GM12864 (cell line): ENCODE results near the gene DFFB.

Experiments used
- DNase-seq: peaks from one replicate; pipeline ENCODE4 v3.0.0-alpha.2; 2011; ENCODE audit warnings: low read depth
- H3K4me3 ChIP-seq: 2 replicates; pipeline ENCODE4 v1.5.1; 2011; ENCODE audit warnings: mild to moderate bottlenecking, low read depth, low read length, control low read depth
- TF ChIP-seq, protein P1 (sequence below): IDR thresholded peaks from 2 replicates; pipeline ENCODE4 v1.5.1; 2011; ENCODE audit warnings: low read depth, mild to moderate bottlenecking, moderate library complexity, low read length, control low read depth, inconsistent platforms; ENCODE audit errors: missing control alignments

Gene DFFB

DNA sequence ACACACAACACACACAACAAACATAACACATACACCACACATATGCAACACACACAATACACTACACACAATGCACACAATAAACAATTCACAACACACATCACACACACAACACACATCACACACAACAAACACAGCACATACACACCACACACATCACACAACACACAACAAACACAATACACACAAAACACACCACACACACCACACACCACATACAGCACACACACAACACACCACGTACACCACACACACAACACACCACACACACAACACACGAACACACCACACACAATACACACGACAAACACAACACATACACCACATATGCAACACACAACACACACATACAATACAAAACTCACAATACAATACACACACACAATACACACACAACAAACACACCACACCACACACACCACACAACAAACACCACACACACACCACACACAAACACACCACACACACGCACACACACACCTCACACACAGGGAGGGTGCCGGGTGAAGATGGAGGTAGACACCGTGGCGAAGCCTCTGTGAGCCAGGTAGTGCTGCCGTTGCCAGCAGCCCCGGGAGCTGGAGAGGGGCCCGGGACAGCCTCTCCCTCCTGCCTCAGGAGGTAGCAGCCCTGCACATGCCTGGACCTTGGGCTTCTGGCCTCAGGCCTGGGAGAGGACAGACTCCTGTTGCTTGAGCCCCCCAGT is 73.2 kb downstream of the DFFB start:
- H3K4me3 ChIP-seq, result no peak overlapping the region
- TF ChIP-seq, protein P1, sequence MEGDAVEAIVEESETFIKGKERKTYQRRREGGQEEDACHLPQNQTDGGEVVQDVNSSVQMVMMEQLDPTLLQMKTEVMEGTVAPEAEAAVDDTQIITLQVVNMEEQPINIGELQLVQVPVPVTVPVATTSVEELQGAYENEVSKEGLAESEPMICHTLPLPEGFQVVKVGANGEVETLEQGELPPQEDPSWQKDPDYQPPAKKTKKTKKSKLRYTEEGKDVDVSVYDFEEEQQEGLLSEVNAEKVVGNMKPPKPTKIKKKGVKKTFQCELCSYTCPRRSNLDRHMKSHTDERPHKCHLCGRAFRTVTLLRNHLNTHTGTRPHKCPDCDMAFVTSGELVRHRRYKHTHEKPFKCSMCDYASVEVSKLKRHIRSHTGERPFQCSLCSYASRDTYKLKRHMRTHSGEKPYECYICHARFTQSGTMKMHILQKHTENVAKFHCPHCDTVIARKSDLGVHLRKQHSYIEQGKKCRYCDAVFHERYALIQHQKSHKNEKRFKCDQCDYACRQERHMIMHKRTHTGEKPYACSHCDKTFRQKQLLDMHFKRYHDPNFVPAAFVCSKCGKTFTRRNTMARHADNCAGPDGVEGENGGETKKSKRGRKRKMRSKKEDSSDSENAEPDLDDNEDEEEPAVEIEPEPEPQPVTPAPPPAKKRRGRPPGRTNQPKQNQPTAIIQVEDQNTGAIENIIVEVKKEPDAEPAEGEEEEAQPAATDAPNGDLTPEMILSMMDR, result no peak
- DNase-seq, result no peak

DNA sequence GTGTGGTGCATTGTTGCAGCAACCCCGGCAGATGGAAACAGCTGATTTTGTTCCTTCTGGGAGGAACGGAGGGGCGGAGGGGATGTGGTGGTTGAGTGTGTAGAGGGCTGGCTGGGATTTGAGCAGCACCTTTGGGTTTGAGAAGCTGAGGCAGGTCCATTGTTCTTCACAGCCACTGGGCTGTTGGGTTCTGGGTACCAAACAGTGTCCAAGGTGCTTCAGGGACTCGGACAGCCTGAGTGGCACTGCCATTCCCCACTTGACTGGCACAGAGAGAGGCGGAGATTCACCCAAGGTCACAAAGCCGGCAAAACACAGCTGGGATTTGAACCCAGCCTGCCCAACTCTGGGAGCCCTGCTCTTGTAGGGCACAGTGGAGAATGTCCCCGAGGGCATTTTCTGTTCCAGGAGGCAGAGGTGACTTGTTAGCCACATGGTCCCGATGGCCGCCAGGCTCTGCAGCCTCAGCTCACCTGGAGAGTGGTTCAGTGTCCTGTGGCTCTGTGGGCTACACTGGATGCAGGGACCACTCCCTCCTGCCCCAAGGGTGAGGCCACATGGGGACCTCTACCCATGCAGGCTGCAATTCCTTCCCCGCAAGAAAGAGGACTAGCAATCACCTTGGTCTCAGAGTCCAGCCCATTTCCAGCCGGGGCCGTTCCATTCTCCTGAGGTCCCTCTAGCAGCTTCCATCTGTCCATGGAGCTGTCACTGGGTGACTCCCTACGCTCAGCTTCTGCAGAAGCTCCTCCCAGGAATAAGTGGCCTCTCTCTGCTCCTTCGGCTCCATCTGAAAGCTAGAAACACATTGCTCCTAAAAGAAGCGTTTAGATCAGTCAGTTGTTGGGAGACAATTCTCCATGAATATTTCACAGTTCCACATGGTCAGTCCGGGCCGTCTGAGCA is 74.0 kb downstream of the DFFB start:
- TF ChIP-seq, protein P1, result no peak
- no peak for DNase-seq
- no peak overlapping the region for H3K4me3 ChIP-seq

DNA sequence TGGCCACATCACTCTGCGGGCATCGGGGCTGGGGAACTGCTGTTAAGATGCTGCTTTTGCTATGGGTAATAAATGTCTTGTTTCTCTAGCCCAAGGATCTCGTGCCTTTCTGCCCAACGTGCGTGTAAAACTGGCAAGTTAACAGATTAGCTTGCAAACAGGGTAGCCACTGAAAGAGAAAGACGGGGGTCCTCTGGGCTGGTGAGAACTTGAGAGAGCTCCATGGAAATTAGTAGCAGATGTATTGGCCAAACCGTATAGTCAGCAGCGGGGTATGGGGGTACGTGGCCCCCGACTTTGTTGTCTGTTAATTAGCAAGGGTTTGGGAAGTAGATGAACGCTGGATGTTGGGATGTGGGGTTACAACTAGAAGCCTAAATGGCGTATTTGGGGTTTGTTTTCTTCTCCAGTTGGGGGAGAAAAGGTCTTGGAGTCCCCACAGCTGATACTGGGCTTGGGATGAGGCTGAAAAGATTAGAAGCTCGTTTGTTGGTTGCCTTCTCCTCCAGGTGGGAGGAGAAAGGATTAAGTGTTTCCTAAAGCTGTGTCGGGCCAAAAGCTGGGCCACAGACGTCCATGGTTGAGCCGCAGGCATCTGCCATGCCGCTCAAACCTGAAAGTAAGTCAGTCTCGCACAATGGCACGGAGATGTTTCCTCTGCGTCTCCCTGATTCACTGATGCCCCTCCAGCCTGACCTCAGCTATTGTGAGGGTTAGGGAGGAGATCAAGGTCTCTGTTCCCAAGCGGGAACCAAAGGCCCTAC is 75.1 kb downstream of the DFFB start:
- TF ChIP-seq, protein P1, result no peak
- no peak for DNase-seq
- no peak overlapping the region for H3K4me3 ChIP-seq
